Loucy (cell line): ENCODE measurements around the gene ZNF84.

Experiments
- CTCF ChIP-seq: fragments of 200-600 bp; sonication (generic); conservative IDR thresholded peaks from 2 replicates; pipeline ENCODE4 v1.5.1; 2014; ENCODE audit warnings: mild to moderate bottlenecking, antibody characterized with exemption, low read length
- EZH2phosphoT487 ChIP-seq: fragments of 200-600 bp; IDR thresholded peaks from 2 replicates; pipeline ENCODE4 v1.6.1; 2018; ENCODE audit warnings: antibody characterized with exemption, mild to moderate bottlenecking, moderate library complexity, borderline replicate concordance

DNA sequence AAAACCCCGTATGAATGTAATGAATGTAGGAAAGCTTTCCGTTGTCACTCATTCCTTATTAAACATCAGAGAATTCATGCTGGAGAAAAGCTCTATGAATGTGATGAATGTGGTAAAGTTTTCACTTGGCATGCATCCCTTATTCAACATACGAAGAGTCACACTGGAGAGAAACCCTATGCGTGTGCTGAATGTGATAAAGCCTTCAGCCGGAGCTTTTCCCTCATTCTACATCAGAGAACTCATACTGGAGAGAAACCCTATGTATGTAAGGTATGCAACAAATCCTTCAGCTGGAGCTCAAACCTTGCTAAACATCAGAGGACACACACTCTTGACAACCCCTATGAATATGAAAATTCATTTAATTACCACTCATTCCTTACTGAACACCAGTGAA, 68.9 kb downstream of the ZNF84 start:
- TF ChIP-seq CTCF: no peak
- no peak for TF ChIP-seq EZH2phosphoT487
